Lower leg skin (tissue), 4 donors: Measurements from ENCODE around the gene PLAU. TPM values are rescaled to one million over a fixed set of nuclear protein-coding genes. Genes with fewer than 3 reads are reported as not detected.
A peak's percentile ranks its signal among the peaks of the same experiment; 100 is the strongest.

Experiments
- DNase-seq, 2 donors: peaks; one replicate each; pipeline ENCODE4 v3.0.0-alpha.2; 2019; ENCODE audit warnings: low spot score in 2 of 2
- H3K4me3 ChIP-seq: fragments of 200-600 bp; sonication (generic); 2 replicates; pipeline ENCODE4 v1.5.1; 2017; ENCODE audit warnings: mild to moderate bottlenecking, low read depth; ENCODE audit not compliant: poor library complexity, severe bottlenecking
- POLR2A ChIP-seq, 2 donors: fragments of 450-650 bp; IDR thresholded peaks; one replicate each; pipeline ENCODE4 v1.6.1; 2016 to 2017; ENCODE audit warnings: antibody characterized with exemption in 2 of 2, mild to moderate bottlenecking in 1 of 2, moderate library complexity in 1 of 2
- WGBS, 2 donors: methylation state at CpG; one replicate each; pipeline ENCODE4 v1.1.5; 2018; 5-methylcytosine and 5-hydroxymethylcytosine counted together
- intact Hi-C: fragments of 100-400 bp; cut with DNase I; formaldehyde crosslinking; loops from one replicate; pipeline ENCODE4 v1.15.0; 2023; ENCODE audit warnings: low total_unique reads
- total RNA-seq, 4 donors: library from RNA; depleted of rRNA; stranded (reverse); fragments of >200 nt; gene quantifications; one replicate each; pipeline ENCODE4 v1.1.0, GENCODE V29; 2016
- TF ChIP-seq, protein P1 (sequence below), 3 donors: fragments of 450-650 bp; IDR thresholded peaks; one replicate each; pipeline ENCODE4 v1.5.1; 2016; ENCODE audit warnings: antibody characterized with exemption in 3 of 3, mild to moderate bottlenecking in 3 of 3, moderate library complexity in 2 of 3

PLAU gene
- total RNA-seq, 4 donors from 2014 or later: 12.7 to 28.5 (median 14.7) TPM

DNA sequence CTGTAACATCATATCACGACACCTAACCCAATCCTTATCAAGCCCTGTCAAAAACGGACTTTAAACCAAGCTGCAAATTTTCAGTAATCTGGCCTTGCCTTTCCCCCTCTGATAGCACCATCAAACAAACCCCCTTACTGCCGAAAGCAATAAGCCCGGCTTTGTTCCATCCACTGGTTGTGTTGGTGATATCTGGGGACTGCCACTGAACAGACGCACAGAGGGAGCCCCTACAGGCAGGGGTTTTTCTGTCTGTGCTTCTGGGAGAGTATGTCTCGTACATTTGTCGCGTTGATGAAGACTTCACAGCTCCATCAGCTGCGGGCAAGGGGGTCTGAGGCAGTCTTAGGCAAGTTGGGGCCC is 550 bp upstream of the PLAU start:
- 23 to 30% methylated on average over 9 of the region's 9 CpGs for WGBS, 2 donors
- no peak for DNase-seq
- peak overlapping the region; percentile 47 for H3K4me3 ChIP-seq
- TF ChIP-seq, protein P1, sequence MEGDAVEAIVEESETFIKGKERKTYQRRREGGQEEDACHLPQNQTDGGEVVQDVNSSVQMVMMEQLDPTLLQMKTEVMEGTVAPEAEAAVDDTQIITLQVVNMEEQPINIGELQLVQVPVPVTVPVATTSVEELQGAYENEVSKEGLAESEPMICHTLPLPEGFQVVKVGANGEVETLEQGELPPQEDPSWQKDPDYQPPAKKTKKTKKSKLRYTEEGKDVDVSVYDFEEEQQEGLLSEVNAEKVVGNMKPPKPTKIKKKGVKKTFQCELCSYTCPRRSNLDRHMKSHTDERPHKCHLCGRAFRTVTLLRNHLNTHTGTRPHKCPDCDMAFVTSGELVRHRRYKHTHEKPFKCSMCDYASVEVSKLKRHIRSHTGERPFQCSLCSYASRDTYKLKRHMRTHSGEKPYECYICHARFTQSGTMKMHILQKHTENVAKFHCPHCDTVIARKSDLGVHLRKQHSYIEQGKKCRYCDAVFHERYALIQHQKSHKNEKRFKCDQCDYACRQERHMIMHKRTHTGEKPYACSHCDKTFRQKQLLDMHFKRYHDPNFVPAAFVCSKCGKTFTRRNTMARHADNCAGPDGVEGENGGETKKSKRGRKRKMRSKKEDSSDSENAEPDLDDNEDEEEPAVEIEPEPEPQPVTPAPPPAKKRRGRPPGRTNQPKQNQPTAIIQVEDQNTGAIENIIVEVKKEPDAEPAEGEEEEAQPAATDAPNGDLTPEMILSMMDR (IDR thresholded peaks at IDR 0.05): no peak
- TF ChIP-seq POLR2A (IDR thresholded peaks at IDR 0.05): no peak
- intact Hi-C loops: no loop called here

DNA sequence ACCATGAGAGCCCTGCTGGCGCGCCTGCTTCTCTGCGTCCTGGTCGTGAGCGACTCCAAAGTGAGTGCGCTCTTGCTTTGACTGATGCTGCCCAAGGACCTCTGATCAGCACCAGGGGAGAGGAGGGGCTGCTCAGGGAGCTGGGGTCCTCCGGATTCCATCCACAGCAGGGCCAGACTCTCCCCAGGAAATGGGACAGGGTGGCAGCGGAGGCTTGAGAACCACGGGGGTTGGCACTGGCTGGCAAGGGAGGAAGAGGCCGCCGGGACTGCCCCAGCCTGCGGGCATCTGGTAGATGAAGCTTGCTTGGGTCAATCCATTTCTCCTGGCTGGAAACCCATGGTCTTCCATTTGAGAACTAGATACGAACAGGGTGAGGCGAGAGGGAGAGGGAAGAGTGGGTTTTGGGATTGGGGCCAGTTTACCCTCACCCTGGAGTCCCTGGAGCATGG is 647 bp downstream of the PLAU start:
- intact Hi-C loops: no loop called here
- TF ChIP-seq, protein P1 (IDR thresholded peaks at IDR 0.05): no peak
- TF ChIP-seq POLR2A (IDR thresholded peaks at IDR 0.05): no peak
- peak overlapping the region; percentile 47 for H3K4me3 ChIP-seq
- WGBS, 2 donors: 8 to 11% methylated on average over 11 to 14 of the region's 14 CpGs
- peak in 1 of 2 donors; percentile 88 for DNase-seq

DNA sequence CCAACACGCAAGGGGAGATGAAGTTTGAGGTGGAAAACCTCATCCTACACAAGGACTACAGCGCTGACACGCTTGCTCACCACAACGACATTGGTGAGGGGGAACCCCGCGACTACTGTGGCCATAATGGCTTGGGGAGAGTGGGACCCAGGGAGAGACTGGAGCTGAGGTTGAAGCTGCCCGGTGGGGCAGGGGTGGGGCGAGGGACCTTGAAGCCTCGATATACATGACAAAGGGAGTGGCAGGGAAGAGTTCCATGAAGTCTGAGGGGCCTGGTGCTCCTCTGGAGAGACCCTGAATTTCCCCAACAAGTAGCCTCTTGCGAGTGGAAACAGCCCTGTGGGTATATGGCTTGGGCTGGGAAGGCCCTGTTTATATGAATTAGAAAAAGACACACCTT is 3.1 kb downstream of the PLAU start:
- 76% methylated on average over 10 of the region's 10 CpGs for WGBS, 2 donors

DNA sequence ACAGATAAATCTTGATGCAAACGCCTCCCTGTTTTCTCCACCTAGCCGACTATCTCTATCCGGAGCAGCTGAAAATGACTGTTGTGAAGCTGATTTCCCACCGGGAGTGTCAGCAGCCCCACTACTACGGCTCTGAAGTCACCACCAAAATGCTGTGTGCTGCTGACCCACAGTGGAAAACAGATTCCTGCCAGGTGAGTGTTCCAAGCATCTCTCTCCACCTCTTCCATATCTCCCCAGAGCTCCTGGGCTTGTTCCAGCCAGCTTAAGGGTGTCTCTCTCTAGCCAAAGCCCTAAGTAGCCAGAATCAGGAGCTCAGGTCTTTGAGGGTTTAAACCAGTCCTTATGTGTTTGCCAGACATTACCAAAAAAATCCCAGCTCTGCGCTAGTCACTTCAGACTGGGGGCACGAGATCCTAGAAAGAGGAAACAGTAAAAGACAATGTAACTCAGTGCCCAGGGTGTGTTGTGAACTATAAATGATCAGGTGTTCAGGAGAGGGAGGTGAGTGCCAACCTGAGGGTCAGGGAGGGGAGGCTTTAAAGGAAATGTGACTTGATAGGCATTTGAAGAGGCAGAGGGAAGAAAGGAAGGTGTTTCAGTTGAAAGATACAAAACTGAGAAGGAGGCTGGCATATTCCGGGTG is 4.4 kb downstream of the PLAU start:
- 51 to 52% methylated on average over 8 of the region's 8 CpGs for WGBS, 2 donors
- TF ChIP-seq POLR2A (IDR thresholded peaks at IDR 0.05): no peak
- TF ChIP-seq, protein P1 (IDR thresholded peaks at IDR 0.05): no peak
- no peak overlapping the region for H3K4me3 ChIP-seq
- intact Hi-C loops: no loop called here
- no peak for DNase-seq

More for the DNA sequence above, 3.1 kb downstream of the PLAU start:
- no peak overlapping the region for H3K4me3 ChIP-seq
- intact Hi-C loops: no loop called here
- TF ChIP-seq, protein P1 (IDR thresholded peaks at IDR 0.05): no peak
- TF ChIP-seq POLR2A (IDR thresholded peaks at IDR 0.05): no peak
- DNase-seq: no peak

DNA sequence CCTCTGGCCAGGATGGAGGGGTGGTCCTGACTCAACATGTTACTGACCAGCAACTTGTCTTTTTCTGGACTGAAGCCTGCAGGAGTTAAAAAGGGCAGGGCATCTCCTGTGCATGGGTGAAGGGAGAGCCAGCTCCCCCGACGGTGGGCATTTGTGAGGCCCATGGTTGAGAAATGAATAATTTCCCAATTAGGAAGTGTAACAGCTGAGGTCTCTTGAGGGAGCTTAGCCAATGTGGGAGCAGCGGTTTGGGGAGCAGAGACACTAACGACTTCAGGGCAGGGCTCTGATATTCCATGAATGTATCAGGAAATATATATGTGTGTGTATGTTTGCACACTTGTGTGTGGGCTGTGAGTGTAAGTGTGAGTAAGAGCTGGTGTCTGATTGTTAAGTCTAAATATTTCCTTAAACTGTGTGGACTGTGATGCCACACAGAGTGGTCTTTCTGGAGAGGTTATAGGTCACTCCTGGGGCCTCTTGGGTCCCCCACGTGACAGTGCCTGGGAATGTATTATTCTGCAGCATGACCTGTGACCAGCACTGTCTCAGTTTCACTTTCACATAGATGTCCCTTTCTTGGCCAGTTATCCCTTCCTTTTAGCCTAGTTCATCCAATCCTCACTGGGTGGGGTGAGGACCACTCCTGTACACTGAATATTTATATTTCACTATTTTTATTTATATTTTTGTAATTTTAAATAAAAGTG is 6.0 kb downstream of the PLAU start:
- no peak overlapping the region for H3K4me3 ChIP-seq
- intact Hi-C loops: no loop called here
- 39 to 50% methylated on average over 5 of the region's 5 CpGs for WGBS, 2 donors
- TF ChIP-seq, protein P1 (IDR thresholded peaks at IDR 0.05): no peak
- TF ChIP-seq POLR2A (IDR thresholded peaks at IDR 0.05): no peak
- DNase-seq: no peak
